ENCODE data around the gene SLC35F6. TPM values are rescaled to one million over a fixed set of nuclear protein-coding genes. Genes with fewer than 3 reads are reported as not detected.
"Not testable (repeated sequence)": the region's sequence is repeated elsewhere in the genome, so short reads cannot be mapped to it uniquely, and the experiment has no call there.

Gene SLC35F6
- total RNA-seq, 6 donors from 2014 or later = 36.7 to 59.4 (median 45.7) TPM

- Histone ChIP-seq H3K4me3 (no peak overlapping the region), H3K36me3 (no peaks in the 10 kb centered on the region), H3K9me3 (no peaks in the 10 kb centered on the region), H3K4me1 (peaks cover 19 to 28% (median 23%) of the 10 kb centered on the region in 4 donors), H3K27ac (no peak overlapping the region), H3K27me3 (no peaks in the 10 kb centered on the region)
- WGBS, 2 donors = 90 to 91% methylated on average over 5 of the region's 5 CpGs
- DNase-seq = no peak
- ATAC-seq (ENCODE audit: low FRiP score in 2 of 2) = no peak
- TF ChIP-seq POLR2A (IDR thresholded peaks at IDR 0.05) (no peak), EP300 (IDR thresholded peaks at IDR 0.05) (no peak), POLR2AphosphoS5 (IDR thresholded peaks at IDR 0.05) (no peak), CTCF (IDR thresholded peaks at IDR 0.05) (no peak)
These were observed 4.2 kb upstream of the SLC35F6 start for GRCh38 chr2:26759845-26760244.

DNA sequence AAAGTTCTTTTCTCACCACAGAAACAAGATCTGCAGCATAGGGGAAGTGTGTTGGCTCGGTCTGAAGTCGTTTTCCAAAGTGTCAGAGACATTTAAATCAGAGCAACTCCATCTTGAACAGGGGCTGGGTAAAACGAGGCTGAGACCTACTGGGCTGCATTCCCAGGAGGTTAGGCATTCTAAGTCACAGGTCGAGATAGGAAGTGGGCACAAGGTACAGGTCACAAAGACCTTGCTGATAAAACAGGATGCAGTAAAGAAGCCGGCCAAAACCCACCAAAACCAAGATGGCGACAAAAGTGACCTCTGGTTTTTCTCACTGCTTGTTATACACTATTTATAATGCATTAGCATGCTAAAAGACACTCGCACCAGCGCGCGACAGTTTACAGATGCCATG, 3.1 kb upstream of the SLC35F6 start:
- not testable (repeated sequence) for H3K36me3 ChIP-seq; H3K27ac ChIP-seq; H3K4me3 ChIP-seq; H3K9me3 ChIP-seq; H3K27me3 ChIP-seq; ATAC-seq (ENCODE audit: low FRiP score in 2 of 2); DNase-seq
- H3K4me1 ChIP-seq = peaks cover 27 to 40% (median 33%) of the 10 kb centered on the region in 4 donors
- 83 to 86% methylated on average over 10 of the region's 10 CpGs for WGBS, 2 donors

DNA sequence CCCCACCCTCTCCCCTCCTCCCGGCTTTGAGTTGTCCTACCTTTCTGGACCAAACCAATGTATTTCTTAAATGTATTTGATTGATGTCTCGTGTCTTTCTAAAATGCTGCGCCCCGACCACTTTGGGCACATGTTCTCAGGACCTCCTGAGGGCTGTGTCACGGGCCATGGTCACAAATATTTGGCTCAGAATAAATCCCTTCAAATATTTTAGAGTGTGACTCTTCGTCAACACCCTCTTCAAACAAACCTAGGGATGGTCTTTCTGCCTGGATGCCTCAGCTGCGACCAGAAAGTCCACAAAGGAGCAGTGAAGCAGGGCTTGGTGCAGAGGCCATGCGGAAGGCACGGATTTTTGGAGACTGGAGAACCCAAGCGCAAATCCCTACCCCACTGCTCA, 1.1 kb upstream of the SLC35F6 start:
- H3K36me3 ChIP-seq = no peaks in the 10 kb centered on the region
- WGBS, 2 donors = 92 to 96% methylated on average over 10 of the region's 10 CpGs
- peaks cover 43 to 53% (median 45%) of the 10 kb centered on the region in 4 donors for H3K4me1 ChIP-seq
- no peak for TF ChIP-seq CTCF (IDR thresholded peaks at IDR 0.05)
- TF ChIP-seq EP300 (IDR thresholded peaks at IDR 0.05) = no peak
- no peak for TF ChIP-seq POLR2AphosphoS5 (IDR thresholded peaks at IDR 0.05)
- TF ChIP-seq POLR2A (IDR thresholded peaks at IDR 0.05) = no peak
- H3K9me3 ChIP-seq = no peaks in the 10 kb centered on the region
- H3K4me3 ChIP-seq = no peak overlapping the region
- H3K27ac ChIP-seq = no peak overlapping the region
- ATAC-seq (ENCODE audit: low FRiP score in 2 of 2) = no peak
- no peaks in the 10 kb centered on the region for H3K27me3 ChIP-seq
- no peak for DNase-seq

DNA sequence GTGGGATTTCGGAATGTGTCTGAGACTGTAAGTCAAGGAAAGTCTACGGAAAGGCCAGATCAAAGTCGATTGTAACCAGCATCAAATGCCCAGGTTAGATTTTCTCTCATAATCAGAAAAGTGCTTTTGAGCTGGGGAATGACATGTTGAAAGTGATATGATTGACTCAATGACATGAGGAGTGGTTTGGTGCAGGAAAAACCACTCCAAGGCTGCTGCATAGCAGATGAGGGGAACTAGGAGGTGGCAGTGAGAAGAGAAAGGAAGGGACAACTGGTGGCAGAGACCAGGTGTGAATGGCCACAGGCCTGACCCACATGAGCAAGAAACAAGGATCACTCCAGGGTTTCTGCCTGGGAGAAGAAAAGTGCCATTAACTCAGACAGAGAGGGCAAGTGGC, 822 bp downstream of the SLC35F6 start:
- ATAC-seq (ENCODE audit: low FRiP score in 2 of 2) = no peak
- peak overlapping the region; percentile 76 to 97 (median 92) for H3K4me3 ChIP-seq
- no peaks in the 10 kb centered on the region for H3K9me3 ChIP-seq
- 32 to 35% methylated on average over 3 of the region's 3 CpGs for WGBS, 2 donors
- peaks cover 0 to 8% (median 0%) of the 10 kb centered on the region in 4 donors for H3K36me3 ChIP-seq
- TF ChIP-seq POLR2A (IDR thresholded peaks at IDR 0.05) (no peak), EP300 (IDR thresholded peaks at IDR 0.05) (no peak), CTCF (IDR thresholded peaks at IDR 0.05) (no peak), POLR2AphosphoS5 (IDR thresholded peaks at IDR 0.05) (no peak)
- peak overlapping the region; percentile 89 to 97 (median 95) for H3K27ac ChIP-seq
- H3K27me3 ChIP-seq = no peaks in the 10 kb centered on the region
- H3K4me1 ChIP-seq = peaks cover 44 to 62% (median 51%) of the 10 kb centered on the region in 4 donors
- DNase-seq = no peak

DNA sequence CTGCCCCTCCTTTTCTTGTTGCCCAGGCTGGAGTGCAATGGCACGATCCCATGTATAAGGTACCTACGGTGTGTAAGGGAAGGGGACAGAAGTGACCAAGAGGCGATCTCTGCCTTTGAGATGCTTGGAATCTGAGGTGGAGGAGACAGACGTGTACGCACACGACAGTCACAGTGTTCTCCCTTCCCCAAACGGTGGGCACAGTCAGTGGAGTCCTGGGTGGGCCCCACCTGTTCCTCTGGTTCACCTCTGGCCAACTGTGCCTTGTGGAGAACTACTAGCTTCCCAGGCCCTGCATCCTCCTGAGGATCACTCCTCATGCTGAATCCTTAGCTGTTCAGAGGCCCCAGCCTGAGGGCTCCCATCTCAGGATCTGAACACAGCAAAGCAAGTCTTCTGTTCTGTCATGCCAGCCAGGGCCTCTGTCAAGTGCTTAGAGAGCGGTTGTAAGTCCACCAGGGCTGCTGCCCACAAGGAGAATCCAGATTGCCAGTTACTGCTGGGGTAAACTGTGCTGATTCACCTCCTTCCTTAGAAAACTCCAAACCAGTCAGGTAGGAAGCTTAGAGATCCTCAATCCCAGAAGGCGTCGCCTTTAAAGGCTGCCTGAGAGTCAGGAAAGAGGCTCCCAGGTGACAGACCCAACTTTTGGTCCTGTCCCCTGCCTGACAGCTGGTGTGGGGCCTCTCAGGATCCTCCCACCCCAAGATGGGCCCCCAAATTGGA, 1.6 kb downstream of the SLC35F6 start:
- no peak for TF ChIP-seq POLR2A (IDR thresholded peaks at IDR 0.05)
- no peak for TF ChIP-seq EP300 (IDR thresholded peaks at IDR 0.05)
- no peak for TF ChIP-seq CTCF (IDR thresholded peaks at IDR 0.05)
- no peak for TF ChIP-seq POLR2AphosphoS5 (IDR thresholded peaks at IDR 0.05)
- WGBS, 2 donors = 83 to 87% methylated on average over 10 of the region's 10 CpGs
- DNase-seq (no peak), ATAC-seq (ENCODE audit: low FRiP score in 2 of 2) (no peak)
- peaks cover 0 to 10% (median 0%) of the 10 kb centered on the region in 4 donors for H3K36me3 ChIP-seq
- no peaks in the 10 kb centered on the region for H3K9me3 ChIP-seq
- peaks cover 49 to 67% (median 57%) of the 10 kb centered on the region in 4 donors for H3K4me1 ChIP-seq
- H3K27me3 ChIP-seq = no peaks in the 10 kb centered on the region
- peak overlapping the region; percentile 17 to 97 (median 95) for H3K27ac ChIP-seq
- peak overlapping the region in 3 of 4 donors; percentile 76 to 94 (median 89) for H3K4me3 ChIP-seq
